HG03039 (cell line): Measurements from ENCODE around the gene FAM32A.

Experiments
- ATAC-seq: cut with Tn5 transposase; IDR thresholded peaks from one replicate; pipeline ENCODE4 v1.9.1; 2021; ENCODE audit warnings: mild to moderate bottlenecking, moderate library complexity; ENCODE audit not compliant: unreplicated experiment

Gene FAM32A

DNA sequence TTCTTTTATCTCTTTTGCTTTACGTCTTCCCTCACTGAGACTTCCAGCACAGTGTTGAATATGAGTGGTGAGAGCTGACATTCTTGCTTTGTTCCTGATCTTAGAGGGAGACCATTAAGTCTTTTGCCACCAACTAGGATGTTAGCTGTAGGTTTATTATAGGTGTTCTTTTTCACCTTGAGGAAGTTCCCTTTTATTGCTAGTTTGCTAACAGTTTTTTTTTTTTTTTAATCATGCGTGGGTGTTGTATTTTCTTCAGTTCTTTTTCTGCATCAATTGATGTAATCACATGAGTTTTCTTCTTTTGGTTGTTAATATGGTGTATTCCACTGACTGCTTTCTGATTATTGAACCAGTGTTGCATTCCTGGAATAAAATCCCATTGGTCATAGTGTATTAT, 33.6 kb downstream of the FAM32A start:
- ATAC-seq: no peak

DNA sequence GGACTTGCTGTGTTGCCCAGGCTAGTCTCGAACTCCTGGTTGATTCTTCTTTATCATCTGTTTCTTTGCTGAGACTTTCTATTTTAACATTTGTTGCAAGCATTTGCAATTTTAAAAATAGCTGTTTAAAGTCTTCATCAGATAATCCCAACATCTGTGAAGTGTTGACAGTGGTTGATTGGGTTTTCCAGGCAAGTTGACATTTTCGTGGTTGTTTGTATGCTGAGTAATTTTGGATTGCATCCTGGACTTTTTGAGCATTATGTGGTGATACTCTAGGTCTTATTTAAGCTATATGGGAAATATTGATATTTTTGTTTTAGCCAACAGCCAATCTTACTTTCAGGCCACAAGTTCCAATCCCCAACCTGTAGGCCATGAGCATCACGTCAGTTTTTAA, 37.6 kb downstream of the FAM32A start:
- ATAC-seq: no peak

DNA sequence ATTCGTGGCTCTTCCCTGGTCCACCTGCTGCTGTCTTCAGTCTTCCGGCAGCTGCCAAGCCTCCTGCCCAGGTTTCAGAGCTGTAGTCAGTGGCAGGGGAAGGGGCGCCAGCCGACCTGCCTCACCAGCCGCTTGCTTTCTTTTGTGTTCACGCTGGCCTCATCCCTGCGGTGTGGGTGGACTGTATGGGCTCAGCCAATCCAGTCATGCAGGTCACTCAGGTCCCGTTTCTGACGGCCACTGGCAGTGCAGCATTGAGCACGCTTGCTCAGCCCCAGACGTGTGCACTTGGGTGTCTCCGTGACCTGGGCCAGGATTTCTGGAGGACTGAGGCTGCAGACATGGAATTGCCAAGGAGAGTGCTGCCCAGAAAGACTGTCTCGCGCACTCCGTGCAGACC, 38.5 kb downstream of the FAM32A start:
- ATAC-seq: no peak

DNA sequence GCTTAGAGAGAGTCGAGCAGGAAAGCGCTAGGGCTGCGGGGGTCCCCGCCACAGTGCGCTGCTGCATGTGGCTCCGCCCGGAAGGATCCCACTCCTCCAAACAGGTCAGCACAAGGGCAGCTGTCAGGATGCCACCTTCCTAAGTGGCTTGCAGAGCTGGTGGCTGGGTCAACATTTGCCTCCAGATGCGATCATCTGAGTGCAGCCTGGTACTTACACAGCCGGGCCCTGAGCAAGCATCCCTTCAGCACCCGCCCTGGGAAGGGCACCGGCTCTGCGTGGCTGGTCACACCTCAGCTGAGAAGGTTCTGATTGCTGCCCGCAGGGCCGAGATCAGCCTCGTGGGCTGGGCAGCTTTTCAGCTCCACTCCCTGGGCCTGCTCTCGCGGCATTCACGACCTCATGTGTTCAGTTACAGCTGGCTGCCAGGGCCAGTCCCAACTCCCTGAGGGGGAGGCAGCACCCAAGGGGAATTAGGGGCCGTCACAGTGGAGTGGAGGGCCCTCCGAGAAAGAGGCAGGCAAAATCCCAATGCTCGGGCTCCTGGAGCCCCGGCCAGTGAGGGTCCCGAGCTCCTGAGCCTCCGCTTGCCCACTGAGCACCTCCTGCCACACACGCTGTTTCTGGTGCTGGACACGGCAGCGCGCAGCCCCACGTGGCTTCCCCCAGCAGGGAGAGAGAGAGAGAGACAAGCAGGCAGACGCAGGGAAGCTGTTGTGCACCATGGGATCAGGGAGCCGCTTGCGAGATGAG, 39.3 kb downstream of the FAM32A start:
- no peak for ATAC-seq

DNA sequence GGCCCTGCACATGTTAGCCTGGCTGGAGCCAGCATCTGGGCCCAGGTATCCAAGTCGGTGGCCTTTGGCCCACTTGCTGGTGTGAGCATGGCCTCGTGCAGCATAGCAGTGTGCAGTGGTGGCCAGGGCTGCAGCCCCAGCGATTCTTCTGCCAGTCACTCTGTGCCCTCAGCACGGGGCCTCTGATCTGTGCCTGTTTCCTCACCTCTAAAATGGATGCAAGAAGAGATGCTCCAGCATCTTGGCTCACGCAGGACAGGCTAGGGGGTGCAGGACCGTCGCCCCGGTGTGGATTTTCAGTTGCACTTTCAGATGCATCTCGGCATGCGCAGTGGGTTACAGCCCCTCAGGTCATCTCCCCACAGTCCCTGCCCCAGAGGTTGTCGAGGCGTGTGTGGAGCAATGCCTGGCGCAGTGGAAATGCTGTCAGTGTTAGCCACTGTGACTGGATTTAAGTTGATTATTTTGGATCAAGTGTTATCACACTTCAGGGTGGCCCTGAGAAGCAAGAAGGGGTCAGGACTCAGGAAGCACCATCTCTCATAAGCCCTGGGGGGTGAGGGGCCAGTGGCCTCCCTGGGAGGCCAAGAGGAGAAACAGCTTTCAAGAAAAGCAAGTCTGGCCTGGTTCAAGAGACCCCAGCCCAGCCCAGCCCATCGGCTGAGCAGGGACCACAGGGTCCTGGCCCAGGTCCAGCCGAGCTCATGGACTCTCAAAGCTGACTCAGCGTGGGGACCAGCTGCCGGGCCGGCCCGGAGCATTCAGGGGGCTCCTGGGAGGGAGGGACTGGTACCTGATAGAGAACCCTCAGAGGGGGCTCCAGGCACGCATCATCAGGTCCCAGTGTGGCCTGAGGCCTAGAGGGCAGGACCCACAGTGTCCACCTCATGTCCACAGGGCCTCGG, 40.3 kb downstream of the FAM32A start:
- no peak for ATAC-seq

DNA sequence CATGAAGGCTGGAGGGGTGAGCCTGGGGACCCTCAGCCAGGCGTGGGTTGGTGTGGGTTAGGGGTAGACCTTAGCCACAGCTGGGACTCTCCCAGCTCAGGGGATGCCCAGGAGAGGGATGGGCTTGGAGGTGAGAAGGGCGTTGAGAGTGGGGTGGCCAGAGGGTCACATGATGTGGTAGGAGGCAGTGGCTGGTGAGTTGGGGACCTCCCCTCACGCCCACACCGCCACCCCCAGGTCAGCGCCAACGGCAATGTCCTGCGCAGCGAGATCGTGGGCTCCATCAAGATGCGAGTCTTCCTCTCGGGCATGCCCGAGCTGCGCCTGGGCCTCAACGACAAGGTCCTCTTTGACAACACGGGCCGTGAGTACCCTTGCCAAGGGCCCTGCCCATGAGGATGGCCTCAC, 41.0 kb downstream of the FAM32A start:
- ATAC-seq: no peak

DNA sequence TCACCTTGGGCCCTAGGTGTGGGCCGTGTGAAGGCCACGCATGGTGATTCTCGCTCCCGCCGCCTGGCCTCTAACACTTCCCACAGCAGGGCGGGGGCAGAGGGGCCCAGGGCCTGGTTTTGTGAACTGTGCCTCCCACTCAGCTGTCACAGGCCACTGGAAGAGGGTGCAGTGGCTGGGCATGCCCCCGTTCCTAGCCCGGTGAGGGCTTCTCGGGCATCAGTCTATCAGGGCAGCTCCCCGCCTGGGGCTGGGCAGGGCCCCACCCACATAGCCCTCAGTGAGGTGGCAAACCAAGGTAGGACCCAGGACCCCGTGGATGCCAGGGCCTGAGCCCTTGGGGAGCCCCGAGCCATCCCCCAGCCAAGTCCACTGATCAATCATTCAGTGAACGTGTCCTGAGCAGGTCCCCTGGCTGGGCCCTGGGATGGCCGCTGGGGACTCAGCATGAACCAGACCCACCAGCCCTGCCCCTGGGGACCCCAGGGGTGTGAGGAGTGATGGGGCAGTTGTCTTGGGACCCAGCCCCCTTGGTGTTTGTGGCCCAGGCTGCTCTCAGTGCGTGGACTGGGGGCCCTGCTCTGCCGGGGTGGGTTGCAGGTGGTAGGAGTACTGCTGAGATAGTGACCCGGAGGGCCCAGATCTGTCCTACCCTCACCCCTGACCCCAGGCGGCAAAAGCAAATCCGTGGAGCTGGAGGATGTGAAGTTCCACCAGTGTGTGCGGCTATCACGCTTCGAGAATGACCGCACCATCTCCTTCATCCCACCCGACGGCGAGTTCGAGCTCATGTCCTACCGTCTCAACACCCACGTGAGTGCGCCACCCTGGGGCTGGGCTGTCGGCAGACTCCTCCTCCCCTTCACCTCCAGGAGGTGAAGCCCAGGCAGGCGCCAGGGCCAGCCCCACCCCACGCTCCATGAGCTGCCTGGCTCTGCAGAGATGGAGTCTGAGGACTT, 41.9 kb downstream of the FAM32A start:
- ATAC-seq: no peak

DNA sequence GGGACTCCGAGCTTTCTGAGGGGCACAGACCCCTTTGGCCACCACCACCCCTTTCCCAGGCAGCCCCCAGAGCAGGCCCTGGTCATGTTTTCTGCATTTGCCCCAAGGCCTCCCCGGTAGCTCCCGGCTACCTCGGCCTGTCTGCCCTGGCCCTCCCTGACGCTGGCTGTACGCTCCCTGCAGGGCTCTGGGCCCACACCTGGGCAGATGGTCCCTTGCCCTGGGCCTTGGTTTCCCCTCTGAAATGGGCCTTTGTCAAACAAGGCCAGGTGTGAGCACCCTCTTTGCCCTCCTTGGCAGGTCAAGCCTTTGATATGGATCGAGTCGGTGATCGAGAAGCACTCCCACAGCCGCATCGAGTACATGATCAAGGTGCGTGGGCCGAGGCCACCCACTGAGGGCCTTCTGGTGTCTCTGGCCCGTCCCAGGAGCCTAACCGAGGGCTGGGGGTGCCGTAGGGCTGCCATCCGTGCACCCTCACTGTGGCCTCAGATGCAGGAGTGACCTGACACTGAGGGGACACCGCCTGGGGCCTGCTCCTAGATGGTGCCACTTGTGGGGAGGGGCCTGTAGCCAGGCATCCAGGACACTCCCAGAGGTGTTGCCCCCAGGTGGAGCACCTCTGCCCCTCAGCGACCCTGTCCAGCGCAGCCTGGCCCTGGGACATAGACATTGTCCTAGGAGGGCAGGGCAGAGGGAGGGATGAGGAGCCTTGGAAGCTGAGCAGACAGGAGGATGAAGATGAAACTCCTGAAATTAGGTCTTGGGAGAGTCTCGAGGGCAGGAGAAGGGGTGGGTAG, 42.8 kb downstream of the FAM32A start:
- ATAC-seq: no peak

DNA sequence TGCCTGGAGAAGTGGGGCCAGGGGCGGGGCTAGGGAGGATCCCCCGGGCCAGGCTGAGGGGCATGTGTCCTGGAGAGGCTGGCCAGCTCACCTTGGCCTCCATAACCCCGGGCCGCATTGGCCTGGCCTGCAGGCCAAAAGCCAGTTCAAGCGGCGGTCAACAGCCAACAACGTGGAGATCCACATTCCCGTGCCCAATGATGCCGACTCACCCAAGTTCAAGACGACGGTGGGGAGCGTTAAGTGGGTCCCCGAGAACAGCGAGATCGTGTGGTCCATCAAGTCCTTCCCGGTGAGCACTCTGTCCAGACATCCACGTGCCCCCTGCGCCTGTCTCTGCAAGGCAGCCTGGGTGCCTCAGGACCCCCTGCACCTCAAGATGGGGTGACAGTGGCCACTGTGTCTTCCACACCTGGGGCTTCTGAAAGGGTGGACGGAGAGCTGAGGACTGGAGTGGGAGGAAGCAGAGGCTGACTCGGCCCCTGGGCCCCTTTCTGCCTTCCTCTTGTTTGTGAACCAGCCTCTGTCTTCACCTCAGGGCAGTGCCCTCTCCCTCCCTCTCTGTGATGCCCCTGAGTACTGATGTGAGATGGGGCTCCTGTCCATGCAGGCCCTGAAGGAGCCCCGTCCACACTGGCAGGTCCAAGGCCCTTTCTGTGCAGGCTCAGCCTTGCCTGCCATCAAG, 43.6 kb downstream of the FAM32A start:
- no peak for ATAC-seq

DNA sequence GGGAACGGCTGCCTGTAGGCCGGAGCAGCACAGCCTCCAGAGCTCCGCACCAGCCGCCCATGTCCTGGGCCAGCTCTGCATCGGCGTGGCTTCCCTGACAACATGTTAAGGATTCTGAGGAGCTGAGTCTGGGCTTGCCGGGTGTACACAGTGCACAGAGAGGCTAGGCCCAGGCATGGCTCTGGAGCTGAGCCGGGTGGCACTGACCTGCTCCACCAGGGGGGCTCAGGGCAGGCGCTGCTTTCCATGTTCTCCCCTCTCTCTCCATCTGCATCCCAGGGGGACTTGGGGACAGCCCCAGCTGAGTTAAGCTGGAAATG, 44.1 kb downstream of the FAM32A start:
- ATAC-seq: no peak

DNA sequence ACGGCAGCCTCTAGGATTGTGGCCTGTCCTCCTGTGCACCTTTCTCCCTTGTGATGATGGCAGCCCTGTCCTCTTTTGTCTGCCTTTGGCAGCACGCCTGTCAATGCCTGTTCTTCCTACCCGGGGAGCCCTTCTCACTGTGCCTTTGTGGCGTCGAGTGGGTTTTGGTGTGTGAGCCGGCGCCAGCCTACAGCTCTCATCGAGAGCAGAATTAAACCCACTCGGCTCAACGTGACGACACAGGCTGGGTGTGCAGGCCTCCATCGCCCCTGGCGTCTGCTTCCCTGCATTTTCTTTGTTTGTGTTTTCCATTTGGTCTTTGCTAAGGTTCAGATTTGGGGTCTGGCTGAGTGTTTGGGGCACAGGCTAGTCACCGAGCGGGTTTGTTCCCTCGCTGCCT, 46.9 kb downstream of the FAM32A start:
- ATAC-seq: no peak

DNA sequence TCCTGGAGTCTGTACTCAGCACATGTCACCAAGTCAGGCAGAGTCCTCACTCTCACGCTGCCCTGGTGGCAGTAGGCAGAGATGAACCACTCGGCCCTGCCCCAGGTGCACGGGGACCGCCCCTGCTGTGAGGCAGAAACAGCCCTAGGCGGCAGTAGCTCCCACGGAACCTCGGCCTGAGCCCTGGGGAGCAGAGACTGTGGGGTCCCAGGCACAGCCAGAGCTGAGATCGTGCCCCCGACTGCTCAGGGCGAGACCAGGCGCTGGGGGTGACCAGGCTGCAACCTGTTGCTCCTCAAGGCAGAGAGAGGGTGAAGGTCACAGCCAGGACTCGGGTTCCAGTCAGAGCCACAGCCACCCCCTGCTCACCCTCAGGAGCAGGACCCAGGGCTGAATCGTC, 47.4 kb downstream of the FAM32A start:
- no peak for ATAC-seq

DNA sequence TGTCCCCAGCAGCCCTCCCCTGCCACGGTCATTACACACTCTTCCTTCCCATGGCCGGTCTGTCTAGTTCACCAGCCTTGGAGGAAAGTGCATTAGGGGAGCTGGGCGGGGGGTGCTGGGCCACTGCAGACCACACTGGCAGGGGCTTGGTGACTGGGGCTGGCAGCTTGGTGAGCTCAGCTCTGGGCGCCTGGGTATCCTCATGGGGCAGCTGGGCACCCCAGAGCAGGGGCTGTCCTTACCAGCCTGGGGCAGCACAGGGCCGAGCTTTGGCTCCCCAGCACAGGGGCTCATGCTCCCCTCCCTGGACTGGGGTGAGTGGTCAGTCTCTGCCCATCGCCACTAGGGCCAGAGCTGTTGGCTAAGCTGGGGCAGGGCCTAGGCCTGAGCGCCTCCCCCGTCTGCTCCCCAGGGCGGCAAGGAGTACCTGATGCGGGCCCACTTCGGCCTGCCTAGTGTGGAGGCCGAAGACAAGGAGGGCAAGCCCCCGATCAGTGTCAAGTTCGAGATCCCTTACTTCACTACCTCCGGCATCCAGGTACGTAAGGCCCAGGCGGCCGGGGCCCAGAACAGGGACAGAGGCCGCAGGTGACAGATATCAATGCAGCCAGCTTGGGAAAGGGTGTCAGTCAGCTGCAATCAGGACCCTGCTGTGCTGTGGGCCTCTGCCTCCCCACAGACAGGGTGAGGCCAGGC, 48.0 kb downstream of the FAM32A start:
- no peak for ATAC-seq

DNA sequence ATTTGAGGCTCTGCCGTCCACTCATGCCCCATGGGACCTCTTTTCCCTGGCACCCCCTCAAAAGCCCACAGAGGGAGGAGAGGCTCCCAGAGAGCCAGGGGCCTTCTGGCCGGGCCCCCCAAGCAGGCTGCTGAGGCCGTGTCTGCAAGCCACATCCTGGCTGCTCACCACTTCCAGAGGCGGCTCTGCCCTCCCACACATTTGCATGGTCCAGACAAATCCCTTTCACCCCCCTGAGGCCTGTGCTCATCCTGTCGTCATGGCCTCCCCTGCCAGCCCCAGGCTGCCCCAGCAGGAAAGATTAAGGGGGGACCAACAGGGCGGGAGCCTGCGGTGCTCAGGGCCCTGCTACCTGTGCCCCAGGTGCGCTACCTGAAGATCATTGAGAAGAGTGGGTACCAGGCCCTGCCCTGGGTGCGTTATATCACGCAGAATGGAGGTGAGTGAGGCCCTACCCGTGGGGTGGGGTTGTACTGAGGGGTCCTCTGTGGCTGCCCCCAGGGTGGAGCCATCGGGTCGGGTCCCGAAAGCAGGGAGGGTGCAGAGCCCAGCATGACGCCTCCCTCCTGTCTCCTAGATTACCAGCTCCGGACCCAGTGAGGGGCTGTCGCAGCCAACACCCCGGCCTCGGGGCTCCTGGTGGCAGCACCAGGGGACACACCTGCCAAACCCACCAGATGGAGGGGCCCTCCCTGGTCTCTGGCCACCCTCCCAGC, 48.8 kb downstream of the FAM32A start:
- ATAC-seq: no peak

DNA sequence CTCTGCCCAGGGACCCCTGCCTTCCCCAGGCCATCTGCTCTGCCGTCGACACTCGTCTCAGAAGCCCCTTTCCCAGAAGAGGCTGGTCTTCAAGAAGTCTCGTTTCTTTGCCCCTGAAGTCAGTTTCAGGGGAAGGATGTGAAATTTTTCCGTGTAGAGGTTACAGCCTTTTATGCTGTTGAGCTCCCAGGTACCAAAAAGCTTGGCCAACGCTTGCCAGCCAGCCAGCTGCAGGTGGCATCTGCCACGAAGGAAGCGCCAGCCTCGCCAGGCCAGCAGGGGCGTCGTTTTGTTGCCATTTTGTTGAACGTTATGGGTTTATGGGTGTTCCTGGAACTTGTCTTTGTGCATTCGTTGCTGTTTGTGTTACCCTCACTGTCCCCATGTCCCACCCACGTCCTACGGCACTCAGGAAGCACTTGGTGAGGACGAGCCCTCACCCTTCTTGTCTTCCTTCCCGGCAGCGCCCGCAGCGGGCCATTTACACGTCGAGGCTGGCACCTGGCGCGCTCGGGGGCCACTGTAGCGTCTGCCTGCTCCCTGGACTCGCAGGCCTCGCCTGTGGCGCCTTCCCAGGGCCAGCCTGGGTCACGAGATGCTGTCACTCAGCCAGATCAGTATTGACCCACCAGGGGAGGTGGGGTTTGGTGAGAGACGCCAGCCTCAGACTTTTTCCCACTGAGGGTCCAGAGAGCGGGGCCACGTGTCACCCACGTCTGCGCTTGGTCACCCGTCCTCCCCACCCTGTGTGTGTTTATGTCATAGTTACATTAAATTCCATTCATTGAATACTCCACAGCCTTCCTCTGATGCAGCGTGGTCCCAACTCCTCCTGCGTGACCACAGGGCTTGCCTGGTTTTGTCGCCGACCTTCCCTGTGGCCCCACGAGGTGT, 49.6 kb downstream of the FAM32A start:
- no peak for ATAC-seq

DNA sequence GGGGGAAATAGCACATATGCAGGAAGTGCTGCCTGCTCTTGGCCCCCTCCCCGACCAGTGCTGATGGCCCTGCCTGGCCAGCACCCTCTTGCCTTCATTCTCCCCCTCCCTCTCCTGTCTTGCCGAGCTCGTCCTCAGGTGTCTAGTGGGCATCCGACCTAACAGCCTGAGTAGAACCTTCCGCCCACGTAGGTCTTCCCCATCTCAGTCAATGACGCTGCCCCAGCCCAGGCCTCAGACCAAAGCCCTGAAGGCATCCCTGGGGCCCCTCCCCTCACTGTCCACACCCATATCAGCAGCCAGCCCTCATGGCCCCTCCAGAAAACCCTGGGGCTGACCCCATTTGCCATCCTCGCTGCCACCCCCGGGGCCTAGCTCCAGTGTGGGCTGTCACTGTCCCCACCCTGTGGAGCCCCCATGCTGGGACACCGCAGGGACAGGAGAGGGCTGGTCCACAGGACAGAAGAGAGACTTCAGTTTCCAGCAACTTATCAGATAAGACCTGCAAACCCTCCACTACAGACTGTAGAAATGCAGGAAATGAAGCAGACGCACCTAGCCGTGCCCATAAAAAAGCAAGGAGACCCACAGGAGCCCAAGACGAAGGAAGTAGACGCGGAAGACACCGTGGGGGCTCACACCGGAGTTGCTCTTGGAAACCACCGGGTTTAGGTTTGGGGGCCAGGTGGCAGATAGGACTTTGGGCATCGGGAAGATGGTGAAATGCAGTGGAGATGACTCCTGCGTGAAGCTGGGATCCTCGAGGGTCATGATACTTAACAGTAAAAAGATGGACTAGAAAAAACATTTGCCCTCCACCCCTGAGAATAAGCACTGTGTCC, 50.8 kb downstream of the FAM32A start:
- no peak for ATAC-seq
